Measurements from ENCODE around the gene KIN. TPM values are rescaled to one million over a fixed set of nuclear protein-coding genes. Genes with fewer than 3 reads are reported as not detected.

KIN gene
- polyA plus RNA-seq, 1 of the 3 experiments (the other 2 are of a cell fraction), result 3.2 TPM

- no peaks in the 10 kb centered on the region for H3K9me2 ChIP-seq
- H3K9me3 ChIP-seq, result no peaks in the 10 kb centered on the region
- no peak overlapping the region for H3K4me3 ChIP-seq (ENCODE audit: low read depth in 2 of 2, low read length in 1 of 2)
- no peak overlapping the region for H2AFZ ChIP-seq (ENCODE audit: low read depth)
- no peak overlapping the region for H3K27ac ChIP-seq (ENCODE audit: low read depth in 2 of 2, low read length in 1 of 2)
- H4K20me1 ChIP-seq (ENCODE audit: insufficient read depth), result no peaks in the 10 kb centered on the region
- CTCF ChIA-PET, result interaction anchor here (1.1 to 1.3 kb wide), 2 partner anchors 14 to 18 kb away, joined by 3 read pairs; no protein-coding TSS in a partner anchor
- H3K27me3 ChIP-seq (ENCODE audit: insufficient read depth), result no peaks in the 10 kb centered on the region
- no peak overlapping the region for H3K4me2 ChIP-seq
- DNase-seq, result no peak
- H3K4me1 ChIP-seq (ENCODE audit: control insufficient read depth in 1 of 2, insufficient read depth in 2 of 2, low read depth in 1 of 2, low read length in 1 of 2), result peaks cover 0 to 7% of the 10 kb centered on the region in 2 experiments; a peak in 2 of 4 replicates
- H3K79me2 ChIP-seq (ENCODE audit: insufficient read depth), result peaks cover 46% of the 10 kb centered on the region
- no peaks in the 10 kb centered on the region for H3F3A ChIP-seq (replicated peaks; ENCODE audit: insufficient read depth)
- peaks cover 15 to 37% of the 10 kb centered on the region in 2 experiments for H3K36me3 ChIP-seq (replicated peaks in 1 of 2; ENCODE audit: control insufficient read depth in 1 of 2, insufficient read depth in 2 of 2, low read length in 1 of 2)
- POLR2A ChIA-PET, result no interaction called here
- 89% methylated on average over 3 of the region's 3 CpGs for WGBS (ENCODE audit: low lambda C conversion rate)
- no peak overlapping the region for H3K9ac ChIP-seq
- TF ChIP-seq REST (IDR thresholded peaks at IDR 0.05; ENCODE audit: low read depth, low read length), result no peak
- TF ChIP-seq TAF1 (IDR thresholded peaks at IDR 0.05; ENCODE audit: borderline replicate concordance, low read depth, low read length), result no peak
- TF ChIP-seq FOSL2 (IDR thresholded peaks at IDR 0.05; ENCODE audit: borderline replicate concordance, low read depth), result no peak
- TF ChIP-seq RFX5 (IDR thresholded peaks at IDR 0.05; ENCODE audit: low read length), result no peak
- no peak for TF ChIP-seq USF1 (IDR thresholded peaks at IDR 0.05; ENCODE audit: borderline replicate concordance, low read depth)
- no peak for TF ChIP-seq TCF12 (IDR thresholded peaks at IDR 0.05)
- TF ChIP-seq RCOR1 (IDR thresholded peaks at IDR 0.05; ENCODE audit: low read length), result no peak
- TF ChIP-seq SIN3A (IDR thresholded peaks at IDR 0.05; ENCODE audit: borderline replicate concordance, low read depth, low read length), result no peak
- TF ChIP-seq SMC3 (IDR thresholded peaks at IDR 0.05; ENCODE audit: low read depth, low read length), result no peak
- no peak for TF ChIP-seq RAD21 (IDR thresholded peaks at IDR 0.05; ENCODE audit: low read length)
- TF ChIP-seq RXRA (IDR thresholded peaks at IDR 0.05; ENCODE audit: borderline replicate concordance, low read depth), result no peak
- no peak for TF ChIP-seq PBX3 (IDR thresholded peaks at IDR 0.05)
- TF ChIP-seq MXI1 (IDR thresholded peaks at IDR 0.05; ENCODE audit: low read depth, low read length), result no peak
- TF ChIP-seq POLR2AphosphoS5 (IDR thresholded peaks at IDR 0.05; ENCODE audit: low read depth, low read length), result no peak
- no peak for TF ChIP-seq EZH2phosphoT487 (IDR thresholded peaks at IDR 0.05; ENCODE audit: borderline replicate concordance, low read depth)
- TF ChIP-seq CTCF (IDR thresholded peaks at IDR 0.05), result no peak
- no peak for TF ChIP-seq FOXJ3 (CRISPR knock-in tag; IDR thresholded peaks at IDR 0.05)
Observed at GRCh38 chr10:7824251-7824650, 36.5 kb upstream of the KIN start.

Measured in SK-N-SH (cell line).